NCI-H146 treated with DMSO at 0.1 percent for 48 hours (cell line): ENCODE measurements around the gene EVL.
"Not testable (repeated sequence)": the region's sequence is repeated elsewhere in the genome, so short reads cannot be mapped to it uniquely, and the experiment has no call there.

Experiments
- DNase-seq: peaks from one replicate; lab custom pipeline; 2025; ENCODE audit not compliant: unreplicated experiment; lab: John Stamatoyannopoulos, UW

Gene EVL

DNA sequence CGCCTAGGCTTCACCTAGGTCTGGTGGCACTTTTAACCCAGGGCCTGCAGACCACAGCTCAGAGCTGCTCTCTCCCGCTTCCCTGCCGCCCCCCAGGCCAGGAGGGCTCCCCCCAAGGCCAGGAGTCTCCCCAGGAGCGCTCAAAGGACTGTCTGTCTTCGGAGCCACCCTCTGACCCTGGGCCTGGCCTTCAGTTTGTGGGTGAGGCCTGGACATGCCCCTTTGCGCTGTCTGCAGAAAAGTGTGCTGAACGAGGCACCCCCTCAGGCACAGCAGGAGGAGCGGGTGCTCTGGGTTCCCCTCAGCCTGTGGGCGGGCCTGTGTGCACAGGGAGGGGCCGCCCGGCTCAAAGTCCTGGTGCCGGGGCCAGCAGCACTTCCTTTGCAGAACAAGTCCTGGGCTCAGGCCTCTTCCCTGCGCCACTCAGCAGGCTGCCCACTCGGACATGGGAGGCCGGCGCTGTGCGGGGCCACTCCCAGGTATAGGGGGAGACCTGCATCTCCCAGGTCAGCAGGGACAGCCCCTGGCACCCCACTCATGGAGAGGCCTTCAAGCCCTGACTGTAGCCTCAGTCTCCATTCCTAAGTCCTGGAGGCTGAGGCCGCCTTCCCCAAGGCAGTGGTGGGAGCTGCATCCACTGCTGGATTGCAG is 79.9 kb downstream of the EVL start:
- no peak for DNase-seq

DNA sequence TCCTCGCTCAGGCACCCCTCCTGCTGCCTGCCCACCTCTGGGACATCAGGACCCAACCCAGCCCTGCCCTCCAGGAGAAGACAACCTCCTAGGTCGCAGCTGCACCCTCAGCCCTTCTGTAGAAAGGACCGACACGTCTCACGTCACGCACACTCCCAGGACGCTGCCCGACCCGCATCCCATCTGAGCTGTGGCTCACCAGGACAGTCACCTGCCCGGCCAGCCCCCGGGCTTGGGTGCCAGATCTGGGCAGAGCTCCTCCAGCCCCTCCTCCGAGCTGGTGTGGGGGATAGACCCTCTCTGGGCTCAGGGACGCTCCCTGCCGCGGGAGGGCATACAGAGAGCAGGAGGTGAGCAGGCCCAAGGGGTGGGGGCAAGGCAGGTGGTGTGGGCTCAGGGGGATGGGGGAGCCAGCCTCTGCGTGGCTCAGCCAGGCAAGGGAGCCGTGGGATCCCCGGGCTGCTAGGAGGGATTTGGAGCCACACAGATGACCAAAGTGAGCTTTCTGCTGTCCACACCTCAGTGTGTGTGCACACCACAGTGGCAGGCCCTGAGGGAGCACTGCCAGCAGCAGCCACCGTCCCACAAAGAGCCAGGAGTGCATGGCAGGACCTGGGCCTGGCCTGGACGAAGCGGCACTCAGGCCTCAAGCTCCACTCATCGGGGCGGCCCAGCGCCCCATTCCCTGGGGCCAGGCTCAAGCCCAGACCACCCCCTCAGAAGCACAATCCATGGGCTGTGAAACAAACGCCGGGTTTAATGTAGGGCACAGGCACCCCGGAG is 80.7 kb downstream of the EVL start:
- DNase-seq: no peak

DNA sequence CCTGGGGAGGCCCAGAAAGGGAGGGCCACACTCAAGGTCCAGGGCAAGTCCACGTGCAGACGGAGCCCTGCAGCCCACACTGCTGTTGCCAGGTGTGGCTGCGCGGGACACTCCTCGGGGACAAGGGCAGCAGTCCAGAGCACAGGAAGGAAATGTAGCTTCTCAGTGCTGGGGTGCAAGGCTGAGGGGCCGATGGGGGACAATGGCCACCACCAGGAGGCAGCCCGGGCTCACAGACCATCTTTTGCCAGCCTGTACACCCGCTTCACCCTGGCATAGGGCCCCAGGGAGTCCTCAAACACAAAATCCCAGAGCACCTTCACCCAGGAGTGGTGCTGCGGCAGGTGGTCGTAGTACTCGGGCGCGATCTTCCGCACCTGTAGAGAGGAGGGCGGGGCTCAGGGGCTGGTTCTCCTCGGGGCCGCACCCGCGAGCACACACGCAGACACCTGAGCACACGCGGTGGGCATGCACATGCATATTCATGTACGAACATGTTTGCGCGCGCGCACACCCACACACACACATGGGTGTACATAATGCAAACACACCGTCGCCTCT is 81.4 kb downstream of the EVL start:
- no peak for DNase-seq

DNA sequence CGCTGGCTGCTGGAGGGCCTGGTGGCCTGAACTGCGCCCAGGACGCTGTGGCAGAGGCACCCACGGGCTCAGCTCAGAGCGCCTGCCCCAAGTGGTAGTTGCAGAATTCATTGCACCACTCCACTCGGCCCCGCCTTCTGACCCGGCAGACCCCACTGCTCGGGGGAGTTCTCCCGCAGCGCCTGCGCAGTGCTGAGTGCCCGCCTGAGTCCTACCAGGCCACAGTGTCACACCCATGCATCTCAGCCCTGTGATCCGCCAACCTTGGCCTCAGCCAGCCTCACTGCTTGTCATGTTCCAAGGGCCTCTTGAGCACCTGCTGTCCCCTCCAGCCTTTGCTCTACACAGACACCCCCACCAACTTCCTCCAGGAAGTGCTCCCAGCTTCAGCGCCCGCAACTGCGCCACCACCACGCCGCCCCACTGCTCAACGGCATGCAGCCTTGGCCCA is 82.0 kb downstream of the EVL start:
- no peak for DNase-seq

DNA sequence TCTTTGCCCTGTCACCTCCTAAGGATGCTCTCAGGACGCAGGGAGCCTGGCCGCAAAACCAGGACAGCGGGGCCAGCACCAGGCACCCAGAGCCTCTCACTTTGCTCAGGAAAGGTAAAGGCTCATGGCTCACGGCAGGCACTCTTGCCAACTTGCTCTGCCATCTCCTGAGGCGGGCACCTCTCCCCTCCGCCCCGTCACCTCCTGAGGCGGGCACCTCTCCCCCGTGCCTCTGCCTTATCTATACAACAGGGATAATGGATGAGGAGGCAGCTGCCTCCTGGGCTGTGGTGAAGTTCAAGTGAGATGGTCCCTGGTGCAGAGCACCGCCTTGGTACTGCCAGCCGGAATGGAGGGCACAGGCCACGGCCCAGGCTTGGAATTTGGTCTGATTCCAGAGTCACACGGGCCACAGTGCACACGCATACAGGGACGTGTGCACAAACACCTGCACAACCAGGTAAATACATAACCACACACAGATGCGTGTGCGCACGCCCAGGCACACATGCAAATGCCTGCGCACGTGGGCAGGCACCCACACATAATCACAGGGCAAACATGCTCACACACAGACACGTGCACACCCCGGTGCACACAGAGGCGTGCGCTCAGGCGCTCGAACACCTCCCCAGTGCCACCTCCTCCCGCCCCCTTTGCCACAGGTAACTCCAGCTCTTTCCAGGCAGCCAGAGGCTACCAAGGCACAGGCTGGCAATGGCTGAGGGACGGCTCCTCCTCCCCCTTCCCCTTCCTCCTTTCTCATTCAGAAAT is 82.7 kb downstream of the EVL start:
- DNase-seq: no peak

DNA sequence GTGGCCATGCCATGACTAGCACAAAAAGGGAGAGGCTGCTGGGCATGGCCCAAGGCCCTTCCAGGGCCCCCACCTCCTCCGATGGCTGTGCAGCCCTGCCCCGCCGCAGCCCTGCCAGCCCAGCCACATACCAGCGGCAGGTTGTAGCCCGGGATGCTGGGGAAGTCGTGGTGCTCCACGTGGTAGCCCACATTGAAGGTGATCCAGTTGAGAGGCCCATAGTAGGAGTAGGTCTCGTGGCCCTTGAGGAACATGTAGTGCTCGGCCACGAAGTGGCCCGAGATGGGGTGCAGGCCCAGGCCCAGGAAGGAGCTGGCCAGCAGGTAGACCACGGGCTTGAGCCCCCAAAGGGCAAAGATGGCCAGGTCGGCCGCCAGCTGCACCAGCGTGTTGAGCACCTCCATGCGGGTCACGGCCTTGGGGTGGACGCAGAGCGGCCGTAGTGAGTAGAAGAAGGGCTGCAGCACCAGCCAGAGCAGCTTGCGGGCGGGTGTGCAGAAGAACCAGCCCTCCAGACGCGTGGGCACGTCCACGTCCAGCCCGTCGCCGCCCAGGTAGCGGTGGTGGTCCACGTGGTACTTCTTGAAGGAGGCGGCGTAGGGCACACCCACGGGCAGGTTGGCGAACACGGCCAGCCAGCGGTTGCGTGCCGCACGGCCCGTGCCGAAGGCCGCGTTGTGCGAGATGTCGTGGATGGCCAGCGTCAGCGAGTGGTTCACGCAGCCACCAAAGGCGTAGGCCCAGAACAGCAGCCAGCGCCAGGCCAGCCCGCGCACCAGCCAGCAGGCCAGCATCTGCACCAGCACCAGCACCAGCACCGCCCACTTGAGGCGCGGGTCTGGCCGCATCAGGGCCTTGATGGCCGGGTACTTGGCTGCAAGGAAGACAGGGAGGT is 83.9 kb downstream of the EVL start:
- no peak for DNase-seq

DNA sequence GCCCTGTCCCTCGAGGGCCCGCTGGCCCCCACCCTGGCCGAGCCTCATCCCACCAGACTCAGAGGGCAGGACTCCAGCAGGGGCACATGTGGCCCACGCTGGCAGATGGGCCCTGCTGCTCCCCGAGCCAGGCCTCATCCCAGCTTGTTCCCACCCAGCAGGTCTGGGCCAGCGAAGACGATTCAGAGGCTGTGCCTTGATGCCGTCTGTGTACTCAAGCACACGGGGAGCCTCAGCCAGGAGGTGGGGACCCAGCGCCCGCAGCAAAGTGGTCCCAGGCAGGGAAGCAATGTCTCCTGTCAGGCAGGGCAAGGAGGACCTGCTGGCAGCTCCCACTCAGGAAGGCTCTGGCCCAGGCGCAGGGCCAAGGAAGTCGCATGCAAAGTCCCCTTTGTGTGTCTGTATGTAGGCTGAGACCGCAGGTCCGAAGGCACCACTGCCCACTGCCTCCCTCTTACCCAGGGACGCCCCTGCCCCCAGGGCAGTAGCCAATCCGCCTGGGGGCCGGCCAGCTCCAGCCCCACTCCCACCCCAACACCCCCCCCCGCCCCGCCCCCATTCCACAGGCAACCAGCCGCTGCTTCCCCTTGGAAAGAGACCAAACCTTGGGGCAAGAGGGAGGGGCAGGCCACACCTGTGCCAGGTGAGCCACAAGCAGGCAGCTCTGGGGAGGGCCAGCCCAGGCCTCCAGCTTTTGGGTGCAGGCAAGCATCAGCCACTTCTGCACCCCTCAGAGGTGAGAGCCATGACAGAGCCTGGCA is 84.8 kb downstream of the EVL start:
- DNase-seq: no peak

DNA sequence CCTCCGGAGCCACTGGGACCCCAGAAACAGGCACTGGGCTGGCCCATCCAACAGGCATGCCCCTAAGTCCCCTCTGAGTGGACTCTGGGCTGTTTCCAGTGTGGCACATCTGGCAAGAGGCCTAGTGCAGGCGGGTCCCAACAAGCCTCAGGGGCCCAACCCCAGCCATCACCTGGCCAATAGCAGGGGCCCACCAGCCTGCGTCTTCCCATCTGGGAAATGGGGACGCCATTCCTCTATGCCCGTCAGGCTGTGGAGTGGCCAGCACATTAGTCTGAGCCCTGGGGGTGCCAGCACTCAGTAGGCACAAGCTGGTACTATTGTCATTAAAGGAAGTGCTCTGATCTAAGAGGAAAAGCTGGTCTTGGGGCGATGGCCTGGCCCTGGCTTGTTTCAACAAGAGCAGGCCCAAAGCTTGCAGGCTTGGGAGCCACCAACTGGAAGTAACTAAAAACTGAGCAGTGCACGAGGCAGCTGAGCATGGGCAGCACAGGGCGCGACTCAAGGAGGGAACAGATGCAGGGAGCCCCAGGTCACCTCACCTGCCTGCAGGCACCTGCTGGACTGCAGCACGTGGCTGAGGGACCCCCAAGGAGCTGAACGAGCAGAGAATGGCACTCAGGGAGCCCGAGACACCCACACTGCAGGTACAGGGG is 85.8 kb downstream of the EVL start:
- no peak for DNase-seq

DNA sequence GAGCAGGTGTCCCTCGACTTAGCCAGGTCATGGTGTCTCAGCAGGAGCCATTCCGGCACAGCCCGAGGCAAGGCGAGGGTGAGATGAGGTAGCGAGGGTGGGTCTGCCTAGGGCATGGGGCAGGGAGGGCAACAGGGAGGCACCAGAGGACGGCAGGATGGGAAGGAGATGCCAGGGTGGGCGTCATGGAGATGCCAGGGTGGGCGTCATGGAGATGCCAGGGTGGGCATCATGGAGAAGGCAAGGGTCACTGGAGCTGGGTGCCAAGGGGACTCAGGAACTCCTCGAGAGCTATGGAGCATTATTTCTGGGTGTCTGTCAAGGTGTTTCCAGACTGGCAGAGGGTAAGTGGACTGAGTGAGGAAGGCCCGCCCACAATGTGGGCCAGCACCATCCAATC is 86.9 kb downstream of the EVL start:
- DNase-seq: no peak

DNA sequence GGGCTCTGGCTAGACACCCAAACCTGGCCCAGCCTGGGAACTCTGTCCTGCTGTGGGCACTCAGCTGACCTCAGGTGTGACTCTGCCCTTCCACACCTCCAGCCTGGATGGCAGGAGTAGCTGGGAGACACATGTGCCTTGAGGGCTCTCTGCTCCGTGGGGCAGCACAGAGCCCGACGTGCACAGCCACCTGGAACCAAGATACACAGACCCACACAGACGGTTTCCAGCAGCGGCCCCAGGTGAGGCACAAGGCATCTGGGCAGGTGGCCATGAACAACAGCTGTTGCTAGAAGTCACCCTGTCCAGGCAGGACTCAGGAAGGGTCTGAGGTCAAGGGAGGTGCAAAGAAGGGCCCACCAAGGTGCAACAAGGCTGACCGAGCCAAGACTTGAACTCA is 88.3 kb downstream of the EVL start:
- no peak for DNase-seq

DNA sequence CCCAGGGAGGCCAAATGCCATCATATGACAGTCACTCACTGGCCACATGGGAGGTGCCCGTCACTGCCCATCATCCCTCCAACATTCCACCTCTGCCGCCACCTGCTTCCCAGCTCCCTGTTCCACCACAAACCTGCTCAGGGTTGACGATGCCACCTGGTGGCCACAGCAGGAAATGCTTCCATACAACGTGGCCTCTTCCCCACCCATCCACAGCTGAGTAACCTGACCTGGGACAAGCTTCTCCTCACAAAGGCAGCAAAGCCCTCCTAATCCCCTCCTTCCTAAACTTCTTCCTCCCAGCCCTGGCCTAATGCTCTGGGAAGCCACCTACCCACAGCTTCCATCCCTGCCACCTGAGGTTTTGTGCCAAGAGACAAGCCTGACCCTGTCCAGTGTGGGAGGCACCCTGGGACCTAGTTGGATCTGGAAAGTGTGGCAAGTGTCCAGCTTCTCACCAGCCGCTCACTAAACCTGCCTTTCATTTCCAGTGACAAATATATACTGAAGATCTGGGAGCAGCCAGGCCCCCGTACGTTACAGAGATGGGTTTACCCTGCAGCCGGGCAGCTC is 89.9 kb downstream of the EVL start:
- no peak for DNase-seq

DNA sequence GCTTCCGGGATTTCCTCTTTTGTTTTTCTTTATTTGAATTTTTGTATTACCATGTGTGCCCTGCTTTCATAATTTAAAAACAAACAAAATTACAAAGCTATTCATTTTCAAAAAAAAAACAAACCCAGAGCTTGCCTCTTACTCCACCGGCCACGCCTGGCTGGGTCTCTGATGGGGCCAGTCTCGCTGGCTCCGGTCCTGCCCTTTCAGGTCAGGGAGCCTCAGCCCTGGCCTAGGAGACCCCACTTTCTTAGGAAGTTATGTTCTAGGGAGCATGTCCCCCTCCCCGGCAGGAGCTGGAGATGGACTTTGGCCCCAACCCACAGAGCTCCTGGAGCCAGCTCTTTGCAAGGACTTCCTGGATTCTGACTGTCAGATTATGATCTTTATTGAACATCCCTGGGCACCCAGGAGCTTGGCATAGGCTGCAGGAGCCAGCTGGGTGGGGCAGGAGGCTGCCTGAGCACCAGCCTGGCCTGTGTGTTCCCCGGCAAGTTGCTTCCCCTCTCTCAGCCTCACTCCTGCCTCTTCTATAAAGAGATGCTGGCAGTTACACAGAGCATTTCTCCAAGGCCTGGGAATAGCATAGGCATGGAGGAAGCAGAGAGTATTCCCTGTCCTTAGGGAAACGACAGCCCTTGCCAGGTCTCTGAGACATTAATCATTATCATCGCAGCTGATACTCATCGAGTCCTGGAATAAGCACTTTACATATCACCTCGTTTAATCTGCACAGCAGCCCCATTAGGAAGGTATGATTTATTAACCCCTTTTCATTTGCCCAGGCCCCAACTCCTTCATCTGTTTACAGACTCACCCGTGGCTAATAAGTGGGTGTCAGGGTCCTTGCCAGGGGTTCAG is 90.8 kb downstream of the EVL start:
- DNase-seq: no peak

DNA sequence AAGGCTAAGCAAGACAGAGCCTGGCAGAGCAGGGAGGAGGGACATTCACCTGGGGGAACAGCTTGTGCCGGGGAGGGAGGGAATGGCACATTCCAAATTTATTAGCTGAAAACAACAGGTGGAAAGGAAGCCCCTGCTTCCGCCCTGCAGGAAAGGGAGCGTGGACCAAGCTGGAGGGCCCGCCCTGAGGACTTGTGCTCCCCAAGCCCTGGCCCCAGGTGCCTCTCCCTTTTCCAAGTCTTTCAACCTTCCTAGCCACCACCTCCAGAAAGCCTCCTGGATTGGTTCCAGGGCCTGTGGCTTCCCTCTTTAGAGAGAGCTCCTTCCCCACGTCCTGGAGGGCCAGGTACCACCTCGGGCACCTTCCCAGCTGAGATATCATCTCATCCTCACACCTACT is 91.6 kb downstream of the EVL start:
- no peak for DNase-seq

DNA sequence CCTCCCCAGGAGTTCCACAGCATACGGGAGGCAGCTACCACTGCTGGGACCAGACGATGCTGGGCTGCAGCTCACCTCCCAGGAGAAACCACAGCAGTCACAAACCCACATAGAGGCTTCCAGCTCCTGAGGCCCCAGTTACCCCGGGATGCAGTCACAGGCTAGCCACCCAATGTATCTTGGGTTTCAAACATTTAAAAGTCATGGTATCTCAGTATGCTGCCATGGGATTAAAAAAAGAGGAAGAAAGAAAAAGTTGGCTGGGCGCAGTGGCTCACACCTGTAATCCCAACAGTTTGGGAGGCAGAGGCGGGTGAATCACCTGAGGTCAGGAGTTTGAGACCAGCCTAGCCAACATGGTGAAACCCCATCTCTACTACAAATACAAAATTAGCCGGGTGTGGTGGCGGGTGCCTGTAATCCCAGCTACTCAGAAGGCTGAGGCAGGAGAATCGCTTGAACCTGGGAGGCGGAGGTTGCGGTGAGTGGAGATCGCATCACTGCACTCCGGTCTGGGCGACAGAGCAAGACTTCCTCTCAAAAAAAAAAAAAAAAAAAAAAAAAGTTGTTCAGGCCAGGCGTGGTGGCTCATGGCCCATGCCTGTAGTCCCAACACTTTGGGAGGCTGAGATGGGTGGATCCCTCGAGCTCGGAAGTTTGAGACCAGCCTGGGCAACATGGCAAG is 92.5 kb downstream of the EVL start:
- not testable (repeated sequence) for DNase-seq

DNA sequence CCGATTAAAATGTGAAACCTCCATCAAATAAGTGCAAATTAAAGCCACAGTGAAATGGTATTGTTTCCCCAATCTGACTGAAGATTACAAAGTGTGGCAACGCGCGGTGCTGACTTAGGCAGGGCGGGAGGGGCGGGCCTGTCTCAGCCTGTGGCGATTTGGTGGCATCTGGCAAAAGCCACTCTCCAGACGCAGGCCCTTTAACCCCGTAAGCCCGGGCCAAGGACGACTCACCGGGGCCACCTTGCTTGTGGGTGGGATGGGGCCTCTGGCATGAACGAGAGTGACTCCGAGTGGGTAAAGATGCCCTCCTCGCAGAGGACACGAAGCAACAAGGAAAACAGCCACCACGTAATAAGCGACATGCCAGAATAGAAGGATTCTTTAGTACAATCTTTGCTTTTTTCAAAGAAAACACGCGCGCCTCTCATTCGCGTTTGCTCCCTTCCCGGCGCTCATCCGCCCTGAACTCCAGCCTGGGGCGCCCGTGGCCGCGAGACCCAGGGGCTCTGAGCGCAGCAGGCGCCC is 93.4 kb downstream of the EVL start:
- no peak for DNase-seq

DNA sequence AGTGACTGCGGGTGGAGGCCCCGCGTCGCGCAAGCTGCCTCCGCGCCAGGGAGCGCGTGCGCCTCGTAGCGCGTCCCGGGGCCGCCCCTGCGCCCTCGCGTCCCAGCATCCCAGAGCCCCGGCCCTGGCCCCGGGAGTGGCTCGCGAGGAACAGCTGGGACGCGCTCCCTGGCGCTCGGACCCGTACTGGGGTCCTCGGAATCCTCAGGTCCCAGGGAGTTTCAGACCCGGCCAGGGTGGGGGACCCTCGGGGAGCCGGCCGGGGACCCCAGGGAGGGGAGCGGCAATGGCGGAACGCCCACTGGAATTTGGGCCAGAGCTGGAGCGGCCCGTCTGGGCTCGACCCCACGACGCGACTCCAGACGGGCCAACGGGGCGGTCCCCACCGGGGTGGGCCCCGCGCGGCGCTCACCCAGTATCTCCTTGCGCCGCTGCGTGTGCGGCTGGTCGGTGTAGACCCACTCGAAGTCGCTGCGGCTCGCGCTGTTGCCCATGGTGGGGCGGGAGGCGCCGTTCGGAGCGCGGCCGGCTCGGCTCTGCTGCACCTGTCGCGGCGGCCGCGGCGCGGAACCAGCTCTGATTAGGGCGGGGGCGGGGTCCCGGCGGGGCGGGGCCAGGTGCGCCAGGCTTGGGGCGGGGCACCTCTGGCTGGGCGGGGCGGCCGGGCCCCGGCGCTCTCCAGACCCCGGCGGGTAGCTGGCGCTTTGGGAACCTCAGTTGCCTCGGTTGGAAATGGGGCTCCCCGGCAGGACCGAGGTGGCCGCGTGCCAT is 94.1 kb downstream of the EVL start, which contains the start of gene DEGS2:
TSS of gene DEGS2 (minus strand) at position 552 of the 771 bp plus-strand sequence. CDS start at position 494, 58 bp downstream.
- DNase-seq: no peak
